Neural crest cell (in vitro differentiated cells): Measurements from ENCODE around the gene JADE2. TPM values are rescaled to one million over a fixed set of nuclear protein-coding genes. Genes with fewer than 3 reads are reported as not detected.

Experiments
- DNase-seq: peaks from one replicate; pipeline ENCODE4 v3.0.0; 2021; ENCODE audit warnings: low read depth, mixed read lengths, low spot score
- H3K27ac Mint-ChIP-seq: one replicate; pipeline ENCODE4 v1.8.0; 2021; ENCODE audit warnings: mild to moderate bottlenecking, mixed read lengths; ENCODE audit not compliant: unreplicated experiment
- H3K27me3 Mint-ChIP-seq: 2 replicates; pipeline ENCODE4 v1.8.0; 2021; ENCODE audit warnings: low read depth, mild to moderate bottlenecking, mixed read lengths
- H3K36me3 Mint-ChIP-seq: 2 replicates; pipeline ENCODE4 v1.8.0; 2021; ENCODE audit warnings: low read depth, mild to moderate bottlenecking, mixed read lengths
- H3K4me1 Mint-ChIP-seq: 2 replicates; pipeline ENCODE4 v1.8.0; 2021; ENCODE audit warnings: mixed read lengths
- H3K4me3 Mint-ChIP-seq: one replicate; pipeline ENCODE4 v1.8.0; 2021; ENCODE audit warnings: mild to moderate bottlenecking, mixed read lengths
- H3K9me3 Mint-ChIP-seq: 2 replicates; pipeline ENCODE4 v1.8.0; 2021; ENCODE audit warnings: mixed read lengths
- CTCF ChIP-seq: fragments of 200-600 bp; sonication (generic); conservative IDR thresholded peaks from 2 replicates; pipeline ENCODE4 v1.5.0; 2021; ENCODE audit warnings: antibody characterized with exemption, mild to moderate bottlenecking
- total RNA-seq: library from RNA; stranded (reverse); gene quantifications from 2 replicates; pipeline ENCODE4 v1.2.1, GENCODE V29; 2021

Gene JADE2
- total RNA-seq, 1 donor from 2014 or later = 2.1 TPM

GRCh38 chr5:134538296-134538695 is 12.8 kb downstream of the JADE2 start:
- H3K4me1 Mint-ChIP-seq = no peaks in the 10 kb centered on the region
- no peaks in the 10 kb centered on the region for H3K27me3 Mint-ChIP-seq
- H3K36me3 Mint-ChIP-seq = no peaks in the 10 kb centered on the region
- H3K27ac Mint-ChIP-seq = no peak overlapping the region
- H3K4me3 Mint-ChIP-seq = no peak overlapping the region
- no peaks in the 10 kb centered on the region for H3K9me3 Mint-ChIP-seq
- DNase-seq = no peak
- TF ChIP-seq CTCF = no peak

GRCh38 chr5:134539732-134540131 is 14.3 kb downstream of the JADE2 start:
- no peak for DNase-seq
- no peak overlapping the region for H3K27ac Mint-ChIP-seq
- no peaks in the 10 kb centered on the region for H3K27me3 Mint-ChIP-seq
- no peak for TF ChIP-seq CTCF
- H3K4me3 Mint-ChIP-seq = no peak overlapping the region
- no peaks in the 10 kb centered on the region for H3K36me3 Mint-ChIP-seq
- no peaks in the 10 kb centered on the region for H3K9me3 Mint-ChIP-seq
- peaks cover 1% of the 10 kb centered on the region for H3K4me1 Mint-ChIP-seq

- no peak overlapping the region for H3K4me3 Mint-ChIP-seq
- H3K4me1 Mint-ChIP-seq = peaks cover 8% of the 10 kb centered on the region
- H3K36me3 Mint-ChIP-seq = no peaks in the 10 kb centered on the region
- TF ChIP-seq CTCF = no peak
- no peak for DNase-seq
- H3K9me3 Mint-ChIP-seq = no peaks in the 10 kb centered on the region
- H3K27ac Mint-ChIP-seq = no peak overlapping the region
- no peaks in the 10 kb centered on the region for H3K27me3 Mint-ChIP-seq
Measured at GRCh38 chr5:134540747-134541733, 15.6 kb downstream of the JADE2 start.

GRCh38 chr5:134541736-134542376 is 16.4 kb downstream of the JADE2 start:
- Mint-ChIP-seq H3K9me3 (no peaks in the 10 kb centered on the region), H3K36me3 (no peaks in the 10 kb centered on the region), H3K27me3 (no peaks in the 10 kb centered on the region), H3K27ac (no peak overlapping the region), H3K4me3 (no peak overlapping the region), H3K4me1 (peaks cover 8% of the 10 kb centered on the region)
- DNase-seq = peak; percentile 56
- no peak for TF ChIP-seq CTCF

- Mint-ChIP-seq H3K4me1 (peaks cover 8% of the 10 kb centered on the region), H3K4me3 (no peak overlapping the region), H3K9me3 (no peaks in the 10 kb centered on the region), H3K27ac (no peak overlapping the region), H3K27me3 (no peaks in the 10 kb centered on the region), H3K36me3 (no peaks in the 10 kb centered on the region)
- no peak for DNase-seq
- no peak for TF ChIP-seq CTCF
Measured at GRCh38 chr5:134543820-134544614, 18.5 kb downstream of the JADE2 start.
